Keratinocyte (primary cell): ENCODE data around the gene MED29. TPM values are rescaled to one million over a fixed set of nuclear protein-coding genes. Genes with fewer than 3 reads are reported as not detected.

ENCODE experiments used
- DNase-seq: peaks from one replicate; pipeline ENCODE4 v3.0.0-alpha.2; 2011; ENCODE audit warnings: low read depth, missing footprints, low spot score
- FAIRE-seq: peaks from 2 replicates; lab custom pipeline; 2011; peaks lifted over from hg19 to GRCh38; lab: Jason Lieb, UNC
- H2AFZ ChIP-seq: 2 replicates; pipeline ENCODE4 v1.6.0; 2012; ENCODE audit warnings: low read length, control low read depth, inconsistent platforms; ENCODE audit not compliant: control insufficient read depth
- H3K27ac ChIP-seq: 2 replicates; pipeline ENCODE4 v1.5.1; 2011; ENCODE audit warnings: low read length; ENCODE audit not compliant: control insufficient read depth, insufficient read depth
- H3K27me3 ChIP-seq: 3 replicates; pipeline ENCODE4 v1.6.0; 2011; ENCODE audit warnings: low read length; ENCODE audit not compliant: control insufficient read depth, insufficient read depth; ENCODE audit errors: extremely low read depth
- H3K36me3 ChIP-seq, 2 experiments: 2 replicates in 1 of 2; 3 replicates in 1 of 2; pipeline ENCODE4 v1.5.1; 2011; ENCODE audit warnings: low read length in 2 of 2, mild to moderate bottlenecking in 1 of 2; ENCODE audit not compliant: control insufficient read depth in 2 of 2, insufficient read depth in 2 of 2; ENCODE audit errors: extremely low read depth in 1 of 2
- H3K4me1 ChIP-seq: 3 replicates; pipeline ENCODE4 v1.5.1; 2011; ENCODE audit warnings: low read length; ENCODE audit not compliant: control insufficient read depth, insufficient read depth; ENCODE audit errors: extremely low read depth
- H3K4me2 ChIP-seq: 3 replicates; pipeline ENCODE4 v1.6.0; 2011; ENCODE audit warnings: low read depth, low read length; ENCODE audit not compliant: control insufficient read depth, insufficient read depth; ENCODE audit errors: extremely low read depth
- H3K4me3 ChIP-seq, 3 experiments: fragments of 200-600 bp in 1 of 3; sonication (generic) in 1 of 3; 2 replicates in 2 of 3; 3 replicates in 1 of 3; pipeline ENCODE4 v1.5.1; 2011 to 2016; ENCODE audit warnings: low read length in 3 of 3, mild to moderate bottlenecking in 3 of 3, control low read depth in 2 of 3, inconsistent platforms in 1 of 3, low read depth in 1 of 3, mixed read lengths in 1 of 3, mixed run types in 1 of 3, moderate library complexity in 1 of 3; ENCODE audit not compliant: control insufficient read depth in 2 of 3, insufficient read depth in 2 of 3; ENCODE audit errors: extremely low read depth in 1 of 3
- H3K79me2 ChIP-seq: 2 replicates; pipeline ENCODE4 v1.6.0; 2012; ENCODE audit warnings: low read length; ENCODE audit not compliant: control insufficient read depth, insufficient read depth
- H3K9ac ChIP-seq: 3 replicates; pipeline ENCODE4 v1.6.0; 2011; ENCODE audit warnings: low read length; ENCODE audit not compliant: control insufficient read depth, insufficient read depth; ENCODE audit errors: extremely low read depth
- H3K9me1 ChIP-seq: 3 replicates; pipeline ENCODE4 v1.6.0; 2011; ENCODE audit warnings: low read length; ENCODE audit not compliant: control insufficient read depth, insufficient read depth; ENCODE audit errors: extremely low read depth
- H3K9me3 ChIP-seq: 2 replicates; pipeline ENCODE4 v1.5.1; 2012; ENCODE audit warnings: low read depth, low read length; ENCODE audit not compliant: control insufficient read depth
- H4K20me1 ChIP-seq: 3 replicates; pipeline ENCODE4 v1.6.0; 2011; ENCODE audit warnings: low read length; ENCODE audit not compliant: control insufficient read depth, insufficient read depth; ENCODE audit errors: extremely low read depth
- EZH2 ChIP-seq: IDR thresholded peaks from one replicate; pipeline ENCODE4 v1.6.1; 2012; ENCODE audit warnings: inconsistent platforms, mild to moderate bottlenecking, low read length, moderate library complexity
- dilution Hi-C: fragments of 300-500 bp; cut with MboI; formaldehyde crosslinking; loops from one replicate; pipeline ENCODE4 v1.7.0; 2020; ENCODE audit warnings: low sequenced_read_pairs; ENCODE audit not compliant: extremely low pct_ligation_motif_present
- polyA plus RNA-seq, 5 experiments: library from polyadenylated mRNA; depleted of rRNA in 3 of 5; stranded (reverse) in 3 of 5; stranded (forward) in 1 of 5; unstranded in 1 of 5; fragments of >200 nt; gene quantifications; 1 replicate in 1 of 5; 2 replicates in 3 of 5; 3 replicates in 1 of 5; pipeline versions ENCODE4 v1.2.1 to v1.2.3, GENCODE V29; 2011 to 2012; ENCODE audit warnings: missing spikeins in 2 of 5, low read depth in 1 of 5, low replicate concordance in 1 of 5
- TF ChIP-seq, protein P1 (sequence below), 3 experiments: IDR thresholded peaks in 1 of 3; conservative IDR thresholded peaks in 1 of 3; optimal IDR thresholded peaks in 1 of 3; 2 replicates in 2 of 3; 3 replicates in 1 of 3; pipeline versions ENCODE3 to v1.5.1; 2011; ENCODE audit warnings: low read length in 3 of 3, mild to moderate bottlenecking in 3 of 3, moderate library complexity in 2 of 3, control low read depth in 1 of 3, inconsistent platforms in 1 of 3; ENCODE audit not compliant: insufficient read depth in 2 of 3; ENCODE audit errors: extremely low read depth in 1 of 3

Gene MED29
- polyA plus RNA-seq, 1 donor (not counting 4 experiments of a cell fraction or from before 2014, with no cell fraction given), result 14.7 TPM

DNA sequence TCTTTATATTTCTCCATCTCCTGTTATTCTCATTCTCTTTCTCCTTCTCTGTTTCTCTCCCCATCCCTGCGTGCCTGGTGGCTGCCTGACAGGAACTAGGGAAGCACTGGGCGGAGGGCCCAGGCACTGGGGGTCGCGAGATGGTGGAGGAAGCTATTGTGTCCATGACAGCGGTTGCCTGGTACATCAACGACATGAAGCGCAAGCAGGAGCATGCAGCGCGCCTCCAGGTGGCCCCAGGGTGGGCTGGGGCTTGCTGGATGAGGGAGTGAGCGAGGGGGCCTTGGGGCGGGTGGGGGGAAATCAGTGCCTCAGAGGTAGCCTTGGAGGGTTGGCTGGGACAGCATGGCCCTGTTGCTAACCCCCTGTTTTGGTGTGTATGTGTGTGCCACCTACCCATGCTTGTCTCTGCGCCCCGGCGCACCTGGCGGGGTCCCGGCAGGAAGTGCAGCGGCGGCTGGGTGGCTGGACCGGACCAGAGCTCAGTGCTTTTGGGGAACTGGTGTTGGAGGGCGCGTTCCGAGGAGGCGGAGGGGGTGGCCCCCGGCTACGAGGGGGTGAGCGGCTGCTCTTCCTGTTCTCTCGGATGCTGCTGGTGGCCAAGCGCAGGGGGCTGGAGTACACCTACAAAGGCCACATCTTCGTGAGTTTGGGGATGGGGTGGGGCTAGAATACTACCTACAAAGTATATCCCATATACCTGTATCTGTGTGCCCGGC is 26.4 kb downstream of the MED29 start:
- DNase-seq (no peak), FAIRE-seq (no peak)
- Histone ChIP-seq H3K4me2 (no peak overlapping the region), H3K27me3 (no peaks in the 10 kb centered on the region), H3K27ac (no peak overlapping the region), H3K9me3 (no peaks in the 10 kb centered on the region), H4K20me1 (no peaks in the 10 kb centered on the region), H3K36me3 (peaks cover 7 to 14% of the 10 kb centered on the region in 2 experiments), H3K4me1 (peaks cover 5% of the 10 kb centered on the region), H3K9ac (no peak overlapping the region), H3K79me2 (peaks cover 1% of the 10 kb centered on the region), H2AFZ (no peak overlapping the region), H3K4me3 (no peak overlapping the region), H3K9me1 (no peaks in the 10 kb centered on the region)
- dilution Hi-C loops, result no loop called here
- TF ChIP-seq, protein P1, sequence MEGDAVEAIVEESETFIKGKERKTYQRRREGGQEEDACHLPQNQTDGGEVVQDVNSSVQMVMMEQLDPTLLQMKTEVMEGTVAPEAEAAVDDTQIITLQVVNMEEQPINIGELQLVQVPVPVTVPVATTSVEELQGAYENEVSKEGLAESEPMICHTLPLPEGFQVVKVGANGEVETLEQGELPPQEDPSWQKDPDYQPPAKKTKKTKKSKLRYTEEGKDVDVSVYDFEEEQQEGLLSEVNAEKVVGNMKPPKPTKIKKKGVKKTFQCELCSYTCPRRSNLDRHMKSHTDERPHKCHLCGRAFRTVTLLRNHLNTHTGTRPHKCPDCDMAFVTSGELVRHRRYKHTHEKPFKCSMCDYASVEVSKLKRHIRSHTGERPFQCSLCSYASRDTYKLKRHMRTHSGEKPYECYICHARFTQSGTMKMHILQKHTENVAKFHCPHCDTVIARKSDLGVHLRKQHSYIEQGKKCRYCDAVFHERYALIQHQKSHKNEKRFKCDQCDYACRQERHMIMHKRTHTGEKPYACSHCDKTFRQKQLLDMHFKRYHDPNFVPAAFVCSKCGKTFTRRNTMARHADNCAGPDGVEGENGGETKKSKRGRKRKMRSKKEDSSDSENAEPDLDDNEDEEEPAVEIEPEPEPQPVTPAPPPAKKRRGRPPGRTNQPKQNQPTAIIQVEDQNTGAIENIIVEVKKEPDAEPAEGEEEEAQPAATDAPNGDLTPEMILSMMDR (optimal IDR thresholded peaks at IDR 0.05 in 1 of 3, IDR thresholded peaks at IDR 0.05 in 1 of 3, conservative IDR thresholded peaks at IDR 0.05 in 1 of 3; ENCODE audit: extremely low read depth in 1 of 3, insufficient read depth in 2 of 3, low read length in 3 of 3), result no peak
- TF ChIP-seq EZH2, result no peak

DNA sequence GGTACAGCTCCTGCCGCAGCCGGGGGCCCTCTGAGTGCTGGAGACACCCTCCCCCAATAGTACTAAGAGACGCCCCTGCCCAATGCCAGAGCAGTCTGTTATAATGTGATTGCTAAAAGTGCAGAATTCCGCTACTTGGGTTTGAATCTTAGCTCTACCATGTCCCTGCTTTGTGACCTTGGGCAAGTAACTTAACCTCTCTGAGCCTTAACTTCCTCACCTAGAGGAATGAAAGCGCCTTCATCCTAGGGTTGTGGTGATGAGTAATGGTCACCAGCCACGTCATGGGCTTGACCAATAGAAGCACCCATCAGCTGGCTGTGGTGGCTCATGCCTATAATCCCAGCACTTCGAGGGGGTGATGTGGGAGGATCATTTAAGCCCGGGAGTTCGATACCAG is 27.8 kb downstream of the MED29 start:
- no peak for DNase-seq
- no peak overlapping the region for H2AFZ ChIP-seq
- dilution Hi-C loops, result no loop called here

More for the DNA sequence above, 27.8 kb downstream of the MED29 start:
- FAIRE-seq, result no peak
- no peaks in the 10 kb centered on the region for H3K9me3 ChIP-seq
- H3K27me3 ChIP-seq, result no peaks in the 10 kb centered on the region
- no peak overlapping the region for H3K4me3 ChIP-seq
- H3K4me2 ChIP-seq, result no peak overlapping the region
- TF ChIP-seq, protein P1 (optimal IDR thresholded peaks at IDR 0.05 in 1 of 3, IDR thresholded peaks at IDR 0.05 in 1 of 3, conservative IDR thresholded peaks at IDR 0.05 in 1 of 3; ENCODE audit: extremely low read depth in 1 of 3, insufficient read depth in 2 of 3, low read length in 3 of 3), result no peak
- TF ChIP-seq EZH2, result no peak
- peaks cover 7 to 14% of the 10 kb centered on the region in 2 experiments for H3K36me3 ChIP-seq
- H3K4me1 ChIP-seq, result peaks cover 2% of the 10 kb centered on the region
- no peaks in the 10 kb centered on the region for H3K9me1 ChIP-seq
- H3K27ac ChIP-seq, result no peak overlapping the region
- H4K20me1 ChIP-seq, result no peaks in the 10 kb centered on the region
- no peak overlapping the region for H3K9ac ChIP-seq
- peaks cover under 1% of the 10 kb centered on the region for H3K79me2 ChIP-seq
